ENCODE measurements around the gene RRP12.

DNA sequence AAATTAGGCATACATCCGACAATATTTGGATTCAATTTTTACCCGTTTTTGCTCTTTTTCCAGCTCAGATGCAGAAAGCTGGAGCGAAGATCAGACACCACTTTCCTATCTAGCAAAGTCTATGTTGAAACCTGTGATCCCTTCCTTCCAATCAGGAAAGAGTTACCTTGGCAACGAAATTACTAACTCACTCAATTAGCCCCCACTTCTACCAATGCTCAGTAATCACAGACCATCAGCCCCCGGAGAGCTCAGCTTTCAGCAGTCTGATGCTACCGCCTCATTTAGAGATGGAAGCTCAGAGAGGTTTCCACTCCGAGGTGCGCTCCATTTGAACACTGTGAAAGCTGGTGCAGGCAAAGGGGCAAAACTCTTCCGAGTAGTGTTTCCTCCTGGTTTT, 75.4 kb downstream of the RRP12 start:
- TF ChIP-seq TAF1 (IDR thresholded peaks at IDR 0.05; ENCODE audit: borderline replicate concordance, low read depth, low read length) (no peak), POLR2A (IDR thresholded peaks at IDR 0.05; ENCODE audit: low read depth, low read length) (no peak), POLR2AphosphoS5 (IDR thresholded peaks at IDR 0.05; ENCODE audit: low read depth, low read length) (no peak)

Data from GM12892 (cell line).